ENCODE data around the gene TACR3.

Gene TACR3

GRCh38 chr4:103664436-103665075 is 55.2 kb downstream of the TACR3 start:
- Histone ChIP-seq H3K9ac (ENCODE audit: low read length) (no peak overlapping the region), H3K14ac (ENCODE audit: low read length in 2 of 2) (no peak overlapping the region), H3K79me1 (replicated peaks; ENCODE audit: low read length, poor library complexity, severe bottlenecking) (no peaks in the 10 kb centered on the region), H3K4me2 (ENCODE audit: low read length, poor library complexity, severe bottlenecking) (no peak overlapping the region), H3K27ac (ENCODE audit: low read length, poor library complexity, severe bottlenecking) (no peak overlapping the region), H3K4ac (ENCODE audit: low read depth in 1 of 2, low read length in 2 of 2) (no peak overlapping the region), H2BK120ac (ENCODE audit: low read depth, low read length) (no peak overlapping the region), H2AFZ (ENCODE audit: low read depth, low read length) (no peak overlapping the region), H3K27me3 (ENCODE audit: control insufficient read depth in 1 of 2, insufficient read depth in 1 of 2, low read length in 2 of 2) (no peaks in the 10 kb centered on the region), H4K91ac (ENCODE audit: low read length) (no peak overlapping the region), H3K23ac (ENCODE audit: low read length in 2 of 2) (no peak overlapping the region), H3K18ac (ENCODE audit: low read depth in 1 of 2, low read length in 2 of 2) (no peak overlapping the region), H3K9me3 (ENCODE audit: control insufficient read depth, low read length) (peaks cover 6% of the 10 kb centered on the region), H3K4me1 (ENCODE audit: control insufficient read depth, insufficient read depth, low read depth, low read length) (no peaks in the 10 kb centered on the region), H2BK12ac (ENCODE audit: low read length in 2 of 2) (no peak overlapping the region), H3K36me3 (ENCODE audit: control insufficient read depth in 1 of 2, insufficient read depth in 2 of 2, low read depth in 1 of 2, low read length in 2 of 2) (no peaks in the 10 kb centered on the region), H2BK5ac (ENCODE audit: low read depth, low read length, poor library complexity, severe bottlenecking) (no peak overlapping the region), H2BK15ac (ENCODE audit: low read depth, poor library complexity, severe bottlenecking) (no peak overlapping the region), H2AK5ac (ENCODE audit: low read length, severe bottlenecking) (no peak overlapping the region), H3K4me3 (ENCODE audit: insufficient read depth in 1 of 2, low read depth in 1 of 2, low read length in 2 of 2) (no peak overlapping the region), H4K8ac (ENCODE audit: low read length) (no peak overlapping the region)
- 68% methylated on average over 2 of the region's 2 CpGs for WGBS
- DNase-seq = no peak

GRCh38 chr4:103648541-103648940 is 71.2 kb downstream of the TACR3 start:
- Histone ChIP-seq H4K8ac (ENCODE audit: low read length) (no peak overlapping the region), H2BK5ac (ENCODE audit: low read depth, low read length, poor library complexity, severe bottlenecking) (no peak overlapping the region), H3K14ac (ENCODE audit: low read length in 2 of 2) (no peak overlapping the region), H3K4me3 (ENCODE audit: insufficient read depth in 1 of 2, low read depth in 1 of 2, low read length in 2 of 2) (no peak overlapping the region), H2BK15ac (ENCODE audit: low read depth, poor library complexity, severe bottlenecking) (no peak overlapping the region), H2BK120ac (ENCODE audit: low read depth, low read length) (no peak overlapping the region), H2BK12ac (ENCODE audit: low read length in 2 of 2) (no peak overlapping the region), H3K4me1 (ENCODE audit: control insufficient read depth, insufficient read depth, low read depth, low read length) (no peaks in the 10 kb centered on the region), H3K27me3 (ENCODE audit: control insufficient read depth in 1 of 2, insufficient read depth in 1 of 2, low read length in 2 of 2) (no peaks in the 10 kb centered on the region), H2AFZ (ENCODE audit: low read depth, low read length) (no peak overlapping the region), H3K9ac (ENCODE audit: low read length) (no peak overlapping the region), H3K9me3 (ENCODE audit: control insufficient read depth, low read length) (no peaks in the 10 kb centered on the region), H3K4me2 (ENCODE audit: low read length, poor library complexity, severe bottlenecking) (no peak overlapping the region), H3K4ac (ENCODE audit: low read depth in 1 of 2, low read length in 2 of 2) (no peak overlapping the region), H3K18ac (ENCODE audit: low read depth in 1 of 2, low read length in 2 of 2) (no peak overlapping the region), H2AK5ac (ENCODE audit: low read length, severe bottlenecking) (no peak overlapping the region), H3K23ac (ENCODE audit: low read length in 2 of 2) (no peak overlapping the region), H3K36me3 (ENCODE audit: control insufficient read depth in 1 of 2, insufficient read depth in 2 of 2, low read depth in 1 of 2, low read length in 2 of 2) (no peaks in the 10 kb centered on the region), H3K79me1 (replicated peaks; ENCODE audit: low read length, poor library complexity, severe bottlenecking) (no peaks in the 10 kb centered on the region), H4K91ac (ENCODE audit: low read length) (no peak overlapping the region), H3K27ac (ENCODE audit: low read length, poor library complexity, severe bottlenecking) (no peak overlapping the region)
- no peak for DNase-seq

GRCh38 chr4:103645991-103646390 is 73.8 kb downstream of the TACR3 start:
- Histone ChIP-seq H2BK120ac (ENCODE audit: low read depth, low read length) (no peak overlapping the region), H3K4me1 (ENCODE audit: control insufficient read depth, insufficient read depth, low read depth, low read length) (no peaks in the 10 kb centered on the region), H2BK5ac (ENCODE audit: low read depth, low read length, poor library complexity, severe bottlenecking) (no peak overlapping the region), H4K8ac (ENCODE audit: low read length) (no peak overlapping the region), H3K27ac (ENCODE audit: low read length, poor library complexity, severe bottlenecking) (no peak overlapping the region), H3K23ac (ENCODE audit: low read length in 2 of 2) (no peak overlapping the region), H2BK12ac (ENCODE audit: low read length in 2 of 2) (no peak overlapping the region), H3K14ac (ENCODE audit: low read length in 2 of 2) (no peak overlapping the region), H3K4me3 (ENCODE audit: insufficient read depth in 1 of 2, low read depth in 1 of 2, low read length in 2 of 2) (no peak overlapping the region), H3K4me2 (ENCODE audit: low read length, poor library complexity, severe bottlenecking) (no peak overlapping the region), H3K4ac (ENCODE audit: low read depth in 1 of 2, low read length in 2 of 2) (no peak overlapping the region), H3K79me1 (replicated peaks; ENCODE audit: low read length, poor library complexity, severe bottlenecking) (no peaks in the 10 kb centered on the region), H3K18ac (ENCODE audit: low read depth in 1 of 2, low read length in 2 of 2) (no peak overlapping the region), H3K36me3 (ENCODE audit: control insufficient read depth in 1 of 2, insufficient read depth in 2 of 2, low read depth in 1 of 2, low read length in 2 of 2) (no peaks in the 10 kb centered on the region), H4K91ac (ENCODE audit: low read length) (no peak overlapping the region), H3K27me3 (ENCODE audit: control insufficient read depth in 1 of 2, insufficient read depth in 1 of 2, low read length in 2 of 2) (no peaks in the 10 kb centered on the region), H2BK15ac (ENCODE audit: low read depth, poor library complexity, severe bottlenecking) (no peak overlapping the region), H3K9me3 (ENCODE audit: control insufficient read depth, low read length) (peaks cover 14% of the 10 kb centered on the region), H2AFZ (ENCODE audit: low read depth, low read length) (no peak overlapping the region), H2AK5ac (ENCODE audit: low read length, severe bottlenecking) (no peak overlapping the region), H3K9ac (ENCODE audit: low read length) (no peak overlapping the region)
- WGBS = 81% methylated on average over 2 of the region's 4 CpGs
- no peak for DNase-seq

- Histone ChIP-seq H3K9me3 (ENCODE audit: control insufficient read depth, low read length) (peaks cover 3% of the 10 kb centered on the region), H2BK120ac (ENCODE audit: low read depth, low read length) (no peak overlapping the region), H3K27me3 (ENCODE audit: control insufficient read depth in 1 of 2, insufficient read depth in 1 of 2, low read length in 2 of 2) (no peaks in the 10 kb centered on the region), H3K9ac (ENCODE audit: low read length) (no peak overlapping the region), H4K91ac (ENCODE audit: low read length) (no peak overlapping the region), H3K27ac (ENCODE audit: low read length, poor library complexity, severe bottlenecking) (no peak overlapping the region), H3K4ac (ENCODE audit: low read depth in 1 of 2, low read length in 2 of 2) (no peak overlapping the region), H2BK12ac (ENCODE audit: low read length in 2 of 2) (no peak overlapping the region), H2AK5ac (ENCODE audit: low read length, severe bottlenecking) (no peak overlapping the region), H3K79me1 (replicated peaks; ENCODE audit: low read length, poor library complexity, severe bottlenecking) (no peaks in the 10 kb centered on the region), H3K36me3 (ENCODE audit: control insufficient read depth in 1 of 2, insufficient read depth in 2 of 2, low read depth in 1 of 2, low read length in 2 of 2) (no peaks in the 10 kb centered on the region), H3K4me3 (ENCODE audit: insufficient read depth in 1 of 2, low read depth in 1 of 2, low read length in 2 of 2) (no peak overlapping the region), H2BK5ac (ENCODE audit: low read depth, low read length, poor library complexity, severe bottlenecking) (no peak overlapping the region), H3K23ac (ENCODE audit: low read length in 2 of 2) (no peak overlapping the region), H2AFZ (ENCODE audit: low read depth, low read length) (no peak overlapping the region), H2BK15ac (ENCODE audit: low read depth, poor library complexity, severe bottlenecking) (no peak overlapping the region), H4K8ac (ENCODE audit: low read length) (no peak overlapping the region), H3K4me2 (ENCODE audit: low read length, poor library complexity, severe bottlenecking) (no peak overlapping the region), H3K18ac (ENCODE audit: low read depth in 1 of 2, low read length in 2 of 2) (no peak overlapping the region), H3K4me1 (ENCODE audit: control insufficient read depth, insufficient read depth, low read depth, low read length) (no peaks in the 10 kb centered on the region), H3K14ac (ENCODE audit: low read length in 2 of 2) (no peak overlapping the region)
- no peak for DNase-seq
- 45% methylated on average over 1 of the region's 1 CpG for WGBS
These were observed 85.5 kb downstream of the TACR3 start for GRCh38 chr4:103634236-103634635.

All from mesenchymal stem cell (in vitro differentiated cells and primary cell).